GM12878 (cell line): ENCODE measurements around the gene PLTP. TPM values are rescaled to one million over a fixed set of nuclear protein-coding genes. Genes with fewer than 3 reads are reported as not detected.

Source experiments
- ATAC-seq: fragments of 200-7000 bp; cut with Tn5 transposase; 3 replicates; pipeline ENCODE4 v1.9.1; 2020; ENCODE audit warnings: mild to moderate bottlenecking, moderate library complexity
- BruUV-seq: library from RNA; stranded (reverse); fragments of 400-500 nt; replicated peaks from 2 replicates; lab custom pipeline; 2021; lab: Mats Ljungman, UMichigan
- CTCF ChIA-PET: fragments of 300-600 bp; sonication (Branson Sonifier 250); formaldehyde crosslinking; extraction: SDS; loops from one replicate; lab custom pipeline; 2021; ENCODE audit warnings: inconsistent platforms; lab: Yijun Ruan, JAX
- POLR2A ChIA-PET: fragments of 350-600 bp; formaldehyde crosslinking; extraction: SDS; loops from one replicate; lab custom pipeline; 2021; ENCODE audit warnings: inconsistent platforms; lab: Charles Lee
- RAD21 ChIA-PET: fragments of 300-600 bp; sonication (Branson Sonifier 250); formaldehyde crosslinking; loops from one replicate; lab custom pipeline; 2023; ENCODE audit warnings: antibody characterized with exemption; ENCODE audit not compliant: unreplicated experiment; lab: Charles Lee
- SMC1A ChIA-PET: fragments of 300-600 bp; sonication (Branson Sonifier 250); formaldehyde crosslinking; loops from one replicate; lab custom pipeline; 2023; ENCODE audit not compliant: unreplicated experiment, uncharacterized antibody; lab: Charles Lee
- DNase-seq: peaks from one replicate; pipeline ENCODE4 v3.0.0-alpha.2; 2011; ENCODE audit warnings: low read depth, low spot score
- FAIRE-seq: peaks from 3 replicates; lab custom pipeline; 2011; peaks lifted over from hg19 to GRCh38; lab: Jason Lieb, UNC
- H2AFZ ChIP-seq: 2 replicates; pipeline ENCODE4 v1.6.0; 2011; ENCODE audit warnings: low read depth, low read length, control low read depth; ENCODE audit not compliant: control insufficient read depth
- H3K27ac ChIP-seq: 2 replicates; pipeline ENCODE4 v1.5.1; 2011; ENCODE audit warnings: control low read depth; ENCODE audit not compliant: control insufficient read depth, insufficient read depth
- H3K27me3 ChIP-seq, 2 experiments: replicated peaks in 1 of 2; 2 replicates each; pipeline versions ENCODE4 v1.6.0 to v1.6.1; 2011; ENCODE audit warnings: low read length in 1 of 2; ENCODE audit not compliant: control insufficient read depth in 2 of 2, insufficient read depth in 2 of 2
- H3K36me3 ChIP-seq, 2 experiments: 2 replicates each; pipeline ENCODE4 v1.5.1; 2011; ENCODE audit warnings: low read length in 1 of 2; ENCODE audit not compliant: control insufficient read depth in 2 of 2, insufficient read depth in 2 of 2
- H3K4me1 ChIP-seq: 2 replicates; pipeline ENCODE4 v1.6.1; 2011; ENCODE audit warnings: mild to moderate bottlenecking, low read length, moderate library complexity, mixed read lengths; ENCODE audit not compliant: control insufficient read depth, insufficient read depth
- H3K4me2 ChIP-seq: 2 replicates; pipeline ENCODE4 v1.6.0; 2011; ENCODE audit warnings: control low read depth; ENCODE audit not compliant: control insufficient read depth, insufficient read depth
- H3K4me3 ChIP-seq: fragments of 200-600 bp; sonication (generic); 2 replicates; pipeline ENCODE4 v1.5.1; 2016
- H3K79me2 ChIP-seq: 2 replicates; pipeline ENCODE4 v1.6.0; 2011; ENCODE audit warnings: low read length; ENCODE audit not compliant: control insufficient read depth, insufficient read depth
- H3K9ac ChIP-seq: 2 replicates; pipeline ENCODE4 v1.8.0; 2011; ENCODE audit warnings: low read length, control low read depth, mixed read lengths; ENCODE audit not compliant: control insufficient read depth, insufficient read depth
- H3K9me3 ChIP-seq: replicated peaks from 3 replicates; pipeline ENCODE4 v1.5.1; 2011; ENCODE audit warnings: mild to moderate bottlenecking, low read length; ENCODE audit not compliant: control insufficient read depth, insufficient read depth
- H4K20me1 ChIP-seq: 2 replicates; pipeline ENCODE4 v1.6.0; 2011; ENCODE audit not compliant: control insufficient read depth, insufficient read depth
- ATF7 ChIP-seq: fragments of 450-650 bp; IDR thresholded peaks from 2 replicates; pipeline ENCODE4 v1.6.1; 2016; ENCODE audit warnings: low read depth, mild to moderate bottlenecking
- CHD2 ChIP-seq: IDR thresholded peaks from 2 replicates; pipeline ENCODE4 v1.6.1; 2011; ENCODE audit warnings: low read depth, low read length, improper control_type of control experiment, borderline replicate concordance
- IKZF1 ChIP-seq: fragments of 450-650 bp; conservative IDR thresholded peaks from 2 replicates; pipeline ENCODE4 v1.6.1; 2017; ENCODE audit warnings: antibody characterized with exemption, mild to moderate bottlenecking
- REST ChIP-seq: IDR thresholded peaks from 2 replicates; pipeline ENCODE4 v1.6.1; 2012; ENCODE audit warnings: mild to moderate bottlenecking, low read depth, low read length
- SIN3A ChIP-seq: IDR thresholded peaks from 2 replicates; pipeline ENCODE4 v1.6.1; 2012; ENCODE audit warnings: low read depth, low read length, improper control_type of control experiment
- USF2 ChIP-seq: IDR thresholded peaks from 2 replicates; pipeline ENCODE4 v1.6.1; 2011; ENCODE audit warnings: low read depth, low read length, improper control_type of control experiment, borderline replicate concordance
- YY1 ChIP-seq: IDR thresholded peaks from 2 replicates; pipeline ENCODE4 v1.6.1; 2011; ENCODE audit warnings: low read depth, mild to moderate bottlenecking, low read length
- WGBS: methylation state at CpG from one replicate; pipeline ENCODE4 v1.1.6; 2016; ENCODE audit warnings: low lambda C conversion rate; ENCODE audit not compliant: insufficient replicate concordance, insufficient coverage; ENCODE audit errors: missing lambda C conversion rate; 5-methylcytosine and 5-hydroxymethylcytosine counted together
- in situ Hi-C: fragments of 300-500 bp; cut with MboI; formaldehyde crosslinking; loops from 9 replicates; pipeline ENCODE4 v1.14.3; 2018; ENCODE audit warnings: mixed read lengths
- intact Hi-C: fragments of 100-400 bp; cut with micrococcal nuclease; formaldehyde crosslinking; loops from one replicate; pipeline ENCODE4 v1.14.2; 2022; ENCODE audit not compliant: unreplicated experiment
- polyA plus RNA-seq, 11 experiments: library from polyadenylated mRNA; depleted of rRNA in 4 of 11; unstranded in 6 of 11; stranded (reverse) in 5 of 11; fragments of >200 nt; fragmentation: Nextera tagmentation in 4 of 11; fragmentation: Illumina TruSeq in 1 of 11; extraction: Ambion mirVana in 4 of 11; extraction: Trizol in 1 of 11; gene quantifications; 1 replicate in 1 of 11; 2 replicates in 10 of 11; pipeline versions ENCODE4 v1.2.1 to v1.2.3, GENCODE V29; 2011 to 2016; ENCODE audit warnings: inconsistent platforms in 2 of 11, missing spikeins in 2 of 11, low read depth in 1 of 11
- total RNA-seq, 4 experiments: library from RNA; depleted of rRNA in 3 of 4; stranded (reverse); fragments of >200 nt in 3 of 4; fragmentation: Illumina TruSeq in 1 of 4; extraction: Trizol in 1 of 4; gene quantifications; 2 replicates each; pipeline versions ENCODE4 v1.2.1 to v1.2.3, GENCODE V29; 2013 to 2021

The PLTP gene
- total and polyA plus RNA-seq, 10 of the 15 experiments (the other 5 are each of a cell fraction or from before 2014, with no cell fraction given), result 1.6 to 17.0 (median 7.6) TPM

- Histone ChIP-seq H3K4me3 (no peak overlapping the region), H3K79me2 (no peaks in the 10 kb centered on the region), H3K4me2 (no peak overlapping the region), H4K20me1 (no peaks in the 10 kb centered on the region), H3K9ac (no peak overlapping the region), H3K36me3 (peaks cover 28 to 49% of the 10 kb centered on the region in 2 experiments), H3K27ac (no peak overlapping the region), H3K4me1 (peaks cover 3% of the 10 kb centered on the region; the same call in 1 of the 2 replicates), H2AFZ (no peak overlapping the region), H3K27me3 (no peaks in the 10 kb centered on the region), H3K9me3 (no peaks in the 10 kb centered on the region)
- ChIA-PET CTCF (interaction anchor here (2.2 to 8.0 kb wide), 2 partner anchors 26 to 144 kb away, joined by 7 to 33 read pairs; no protein-coding TSS in a partner anchor), RAD21 (no interaction called here), SMC1A (interaction anchor here (1.3 kb wide), 1 partner anchor 9 kb away, joined by 4 read pairs; no protein-coding TSS in a partner anchor), POLR2A (interaction anchor here (0.6 to 1.4 kb wide), 4 partner anchors 9 to 27 kb away, joined by 3 to 4 read pairs (median 3); no protein-coding TSS in a partner anchor)
- DNase-seq (no peak), FAIRE-seq (no peak), ATAC-seq (no peak)
- TF ChIP-seq SIN3A (no peak), USF2 (no peak), ATF7 (no peak), IKZF1 (no peak), YY1 (no peak), REST (no peak), CHD2 (no peak)
- BruUV-seq, result no TSS peak
- WGBS, result 88% methylated on average over 6 of the region's 6 CpGs
- in situ Hi-C loops (no loop called here), intact Hi-C loops (no loop called here)
These were observed 31.7 kb upstream of the PLTP start for GRCh38 chr20:45943613-45944012.
